HG03280 (cell line): Measurements from ENCODE around the gene PTTG1IP.
"Not testable (repeated sequence)": the region's sequence is repeated elsewhere in the genome, so short reads cannot be mapped to it uniquely, and the experiment has no call there.

Experiments
- ATAC-seq: cut with Tn5 transposase; IDR thresholded peaks from one replicate; pipeline ENCODE4 v1.9.1; 2021; ENCODE audit warnings: mild to moderate bottlenecking, moderate library complexity; ENCODE audit not compliant: unreplicated experiment

PTTG1IP gene

GRCh38 chr21:44886113-44887075, 12.9 kb upstream of the PTTG1IP start:
- ATAC-seq: no peak

- no peak for ATAC-seq
These were observed 12.1 kb upstream of the PTTG1IP start for GRCh38 chr21:44885615-44886014.

DNA sequence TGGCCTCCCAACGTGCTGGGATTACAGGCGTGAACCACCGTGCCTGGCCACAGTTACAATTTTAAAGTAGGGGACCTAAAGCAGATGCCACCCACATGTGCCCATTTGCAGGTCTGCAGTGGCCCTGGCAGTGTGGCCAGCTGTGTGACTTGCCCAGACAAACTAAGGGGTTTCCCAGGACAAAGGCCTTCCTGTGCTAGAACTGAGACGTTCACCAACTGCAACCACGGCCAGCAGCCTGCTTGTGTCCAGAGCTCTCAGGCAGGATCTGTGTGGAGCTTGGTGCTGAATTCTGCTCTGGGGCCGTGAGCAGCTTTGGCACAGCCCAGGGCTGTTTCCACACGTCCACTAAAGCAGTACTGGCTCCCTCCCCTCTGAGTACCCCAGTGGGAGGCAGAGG, 10.6 kb upstream of the PTTG1IP start:
- ATAC-seq: no peak

DNA sequence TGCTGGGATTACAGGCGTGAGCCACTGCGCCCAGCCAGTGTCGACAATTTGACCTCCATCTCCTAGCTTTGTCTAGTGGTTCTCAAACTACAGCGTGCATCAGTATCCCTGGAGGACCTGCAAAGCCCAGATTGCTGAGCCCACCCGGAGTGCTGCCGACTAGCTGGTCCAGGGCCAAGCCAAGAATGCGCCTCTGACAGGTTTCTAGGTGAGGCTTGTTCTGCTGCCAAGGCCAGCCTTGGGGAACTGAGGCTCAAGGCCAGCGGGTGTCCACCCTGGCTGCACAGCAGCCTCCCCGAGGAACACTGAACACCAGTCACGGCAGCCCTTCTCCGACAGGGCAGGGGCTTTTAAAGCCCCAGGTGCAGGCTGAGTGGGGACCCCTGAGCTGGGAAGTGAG, 9.8 kb upstream of the PTTG1IP start:
- ATAC-seq: no peak

GRCh38 chr21:44881198-44881872, 7.8 kb upstream of the PTTG1IP start:
- no peak for ATAC-seq

DNA sequence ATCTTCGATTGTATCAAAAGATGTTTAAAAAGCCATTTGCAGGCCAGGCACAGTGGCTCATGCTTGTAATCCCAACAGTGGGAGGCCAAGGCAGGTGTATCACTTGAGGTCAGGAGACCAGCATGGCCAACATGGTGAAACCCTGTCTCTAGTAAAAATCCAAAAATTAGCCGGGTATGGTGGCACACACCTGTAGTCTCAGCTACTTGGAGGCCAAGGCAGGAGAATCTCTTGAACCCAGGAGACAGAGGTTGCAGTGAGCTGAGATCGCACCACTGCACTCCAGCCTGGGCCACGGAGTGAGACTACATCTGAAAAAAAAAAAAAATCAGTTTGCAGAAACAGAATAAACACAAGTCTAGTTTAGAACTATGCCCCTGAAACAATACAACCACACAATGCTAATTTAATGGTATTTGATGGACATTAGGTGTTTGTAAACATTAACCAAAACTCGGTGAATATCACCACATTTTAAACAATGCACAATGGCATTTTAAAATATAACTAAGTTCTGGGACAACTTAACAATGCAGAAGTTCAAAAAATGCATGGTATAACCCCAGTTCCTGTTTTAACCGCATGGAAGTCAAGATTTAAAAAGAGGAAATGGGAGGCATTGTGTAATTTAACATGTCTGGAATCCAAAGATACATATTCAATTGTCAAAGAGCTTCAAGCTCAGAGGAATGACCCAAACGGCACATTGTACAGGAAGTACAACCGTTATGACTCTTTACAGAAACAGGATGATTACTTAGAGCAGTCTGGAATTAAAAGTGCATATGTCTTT, 7.1 kb upstream of the PTTG1IP start:
- no peak for ATAC-seq

- not testable (repeated sequence) for ATAC-seq
These were observed 5.7 kb upstream of the PTTG1IP start for GRCh38 chr21:44879238-44879637.

- ATAC-seq: no peak
These were observed 4.8 kb upstream of the PTTG1IP start for GRCh38 chr21:44878053-44878982.

DNA sequence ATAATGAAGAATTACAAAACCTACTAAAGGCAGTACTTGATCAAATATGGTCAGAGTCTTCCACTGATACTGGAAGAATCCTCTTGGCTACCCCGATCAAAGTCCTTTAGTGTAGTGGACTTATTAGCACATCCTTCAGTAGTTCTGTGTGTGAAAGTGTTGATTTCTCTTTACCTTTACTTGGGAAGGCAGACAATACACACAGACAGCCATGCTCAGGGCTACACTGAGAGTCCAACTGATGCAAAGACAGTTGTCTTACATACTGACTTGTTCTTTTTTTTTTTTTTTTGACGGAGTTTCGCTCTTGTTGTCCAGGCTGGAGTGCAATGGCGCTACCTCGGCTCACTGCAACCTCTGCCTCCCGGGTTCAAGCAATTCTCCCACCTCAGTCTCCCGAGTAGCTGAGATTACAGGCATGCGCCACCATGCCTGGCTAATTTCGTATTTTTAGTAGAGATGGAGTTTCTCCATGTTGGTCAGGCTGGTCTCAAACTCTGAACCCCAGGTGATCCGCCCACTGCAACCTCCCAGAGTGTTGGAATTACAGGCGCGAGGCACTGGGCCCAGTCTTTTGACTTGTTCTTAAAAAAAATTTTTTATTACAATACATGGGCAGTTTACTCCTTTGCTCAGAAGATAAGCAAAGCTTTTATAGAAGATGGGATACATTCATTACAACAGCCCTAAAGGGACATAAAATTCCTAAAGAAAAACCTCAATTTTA, 3.5 kb upstream of the PTTG1IP start:
- ATAC-seq: no peak

GRCh38 chr21:44875316-44875700, 1.8 kb upstream of the PTTG1IP start:
- ATAC-seq: no peak

DNA sequence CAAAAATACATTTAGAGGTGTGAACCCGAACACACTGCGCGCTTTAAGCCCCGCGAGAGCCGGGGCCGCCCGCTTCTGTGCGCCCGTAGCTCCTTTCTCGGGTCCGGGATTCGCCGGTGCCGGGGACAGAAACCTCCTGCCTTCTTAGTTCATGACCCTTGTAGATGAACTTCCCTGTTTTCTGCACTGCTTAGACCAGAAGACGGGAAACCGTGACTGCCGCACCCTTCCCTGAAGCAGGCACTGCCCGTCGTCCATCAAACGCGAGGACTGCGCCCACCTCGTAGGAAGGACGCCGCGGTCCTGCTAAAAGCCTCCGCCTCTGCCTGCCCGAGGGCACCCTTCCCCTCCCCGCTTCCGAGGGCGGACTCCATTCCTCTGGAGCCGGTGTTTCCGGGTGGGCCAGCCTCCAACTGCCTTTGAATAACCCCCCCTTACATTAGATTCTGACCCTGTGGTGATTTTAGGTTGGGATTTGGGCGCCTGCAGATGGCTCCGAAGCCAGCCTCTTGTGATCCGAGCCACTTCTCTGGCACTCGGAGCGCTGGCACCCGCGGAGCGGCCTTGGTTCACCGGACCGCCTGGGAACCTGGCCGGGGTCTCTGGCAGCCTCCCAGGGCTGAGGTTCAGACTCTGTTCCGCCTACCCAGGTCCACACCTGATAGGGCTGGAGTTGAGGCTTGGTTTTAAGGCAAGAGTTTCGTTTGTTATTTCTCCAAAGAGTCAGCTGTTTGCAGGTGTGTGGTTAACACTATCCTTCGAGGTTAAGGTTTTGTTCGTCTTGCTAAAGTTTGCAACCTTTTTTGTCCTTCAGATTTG, 1.2 kb upstream of the PTTG1IP start:
- no peak for ATAC-seq

DNA sequence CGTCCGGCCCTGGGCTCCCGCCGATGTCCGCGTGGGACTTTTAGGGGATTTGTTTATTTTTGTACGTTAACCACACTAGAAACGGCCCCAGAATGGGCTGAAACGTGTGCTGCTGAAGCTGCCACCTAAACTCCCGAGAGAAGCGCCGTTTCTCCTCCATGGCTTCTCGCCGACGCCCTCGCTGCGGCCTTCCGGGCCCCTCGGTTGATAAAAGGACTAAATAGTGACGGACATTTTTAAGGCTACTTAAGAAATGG, 678 bp upstream of the PTTG1IP start:
- no peak for ATAC-seq

- no peak for ATAC-seq
These were observed 688 bp downstream of the PTTG1IP start for GRCh38 chr21:44872649-44873355.

- no peak for ATAC-seq
These were observed 1.2 kb downstream of the PTTG1IP start for GRCh38 chr21:44872323-44872648.

DNA sequence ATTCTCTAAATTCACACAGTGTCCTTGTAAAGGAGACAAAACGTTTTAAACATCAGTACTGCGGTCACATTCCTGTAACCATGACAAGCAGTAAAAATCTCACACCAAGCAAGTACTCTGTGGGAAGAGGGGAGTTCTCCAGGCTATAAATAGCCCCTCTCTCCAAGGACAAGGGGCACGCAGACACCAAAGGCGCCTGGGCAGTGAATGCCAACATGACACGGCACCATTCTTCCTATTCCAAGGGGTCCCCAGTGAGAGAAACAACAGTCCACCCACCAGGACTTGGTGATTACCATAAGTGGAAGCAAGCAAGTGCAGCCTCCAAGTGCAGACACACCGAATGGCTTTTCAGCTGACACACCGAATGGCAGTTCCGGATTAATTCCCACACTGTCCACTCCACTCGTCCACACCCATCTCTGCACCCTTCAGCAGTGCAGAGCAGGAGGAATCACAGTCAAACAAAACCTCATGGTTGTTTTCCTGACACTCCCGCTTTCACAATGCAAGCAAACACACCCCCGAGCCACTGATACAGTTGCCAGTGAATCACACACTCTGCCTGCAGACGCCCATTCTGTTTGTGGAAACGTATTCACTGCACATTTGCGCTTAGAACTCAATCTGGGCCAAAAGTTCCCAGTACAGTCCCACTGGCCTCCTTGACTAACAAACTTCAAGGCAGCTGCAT, 1.8 kb downstream of the PTTG1IP start:
- no peak for ATAC-seq

GRCh38 chr21:44870748-44871495, 2.6 kb downstream of the PTTG1IP start:
- ATAC-seq: no peak
